Adrenal gland (tissue), 5 donors: ENCODE measurements around the gene RTL1.
A peak's percentile ranks its signal among the peaks of the same experiment; 100 is the strongest.

Experiments used
- POLR2A ChIP-seq, 2 donors: fragments of 450-650 bp; IDR thresholded peaks; one replicate each; pipeline ENCODE4 v1.6.1; 2017; ENCODE audit warnings: antibody characterized with exemption in 2 of 2, mild to moderate bottlenecking in 2 of 2, moderate library complexity in 1 of 2
- TF ChIP-seq, protein P1 (sequence below), 6 experiments: fragments of 450-650 bp in 4 of 6; fragments of 200-600 bp in 2 of 6; sonication (generic) in 1 of 6; IDR thresholded peaks; 1 replicate in 5 of 6; 2 replicates in 1 of 6; pipeline versions ENCODE4 v1.5.1 to v1.8.0; 2016 to 2021; ENCODE audit warnings: antibody characterized with exemption in 6 of 6, mild to moderate bottlenecking in 2 of 6, moderate library complexity in 1 of 6
- donor health status: DM: no; HTN: no; CAD: no.

- TF ChIP-seq, protein P1, sequence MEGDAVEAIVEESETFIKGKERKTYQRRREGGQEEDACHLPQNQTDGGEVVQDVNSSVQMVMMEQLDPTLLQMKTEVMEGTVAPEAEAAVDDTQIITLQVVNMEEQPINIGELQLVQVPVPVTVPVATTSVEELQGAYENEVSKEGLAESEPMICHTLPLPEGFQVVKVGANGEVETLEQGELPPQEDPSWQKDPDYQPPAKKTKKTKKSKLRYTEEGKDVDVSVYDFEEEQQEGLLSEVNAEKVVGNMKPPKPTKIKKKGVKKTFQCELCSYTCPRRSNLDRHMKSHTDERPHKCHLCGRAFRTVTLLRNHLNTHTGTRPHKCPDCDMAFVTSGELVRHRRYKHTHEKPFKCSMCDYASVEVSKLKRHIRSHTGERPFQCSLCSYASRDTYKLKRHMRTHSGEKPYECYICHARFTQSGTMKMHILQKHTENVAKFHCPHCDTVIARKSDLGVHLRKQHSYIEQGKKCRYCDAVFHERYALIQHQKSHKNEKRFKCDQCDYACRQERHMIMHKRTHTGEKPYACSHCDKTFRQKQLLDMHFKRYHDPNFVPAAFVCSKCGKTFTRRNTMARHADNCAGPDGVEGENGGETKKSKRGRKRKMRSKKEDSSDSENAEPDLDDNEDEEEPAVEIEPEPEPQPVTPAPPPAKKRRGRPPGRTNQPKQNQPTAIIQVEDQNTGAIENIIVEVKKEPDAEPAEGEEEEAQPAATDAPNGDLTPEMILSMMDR (IDR thresholded peaks at IDR 0.05), result no peak
- peak in 1 of 2 donors; percentile 19 for TF ChIP-seq POLR2A (IDR thresholded peaks at IDR 0.05)
Measured at GRCh38 chr14:100840286-100841065, 63.0 kb downstream of the RTL1 start.
